Natural killer cell (primary cell): ENCODE data around the gene SEPTIN8. TPM values are rescaled to one million over a fixed set of nuclear protein-coding genes. Genes with fewer than 3 reads are reported as not detected.

Source experiments
- ATAC-seq, 3 donors: fragments of 150-1000 bp in 2 of 3; fragments of 200-7000 bp in 1 of 3; cut with Tn5 transposase; 1 replicate in 1 of 3; 2 replicates in 2 of 3; pipeline ENCODE4 v1.10.0; 2021; ENCODE audit warnings: mild to moderate bottlenecking in 2 of 3, moderate library complexity in 2 of 3
- DNase-seq, 2 donors: peaks; one replicate each; pipeline versions ENCODE4 v3.0.0 to v3.0.0-alpha.2; 2013 to 2021; ENCODE audit warnings: mixed read lengths in 1 of 2
- H3K27ac ChIP-seq: one replicate; pipeline ENCODE4 v1.5.1; 2013; ENCODE audit warnings: mild to moderate bottlenecking, low read length
- H3K27me3 ChIP-seq: one replicate; pipeline ENCODE4 v1.6.1; 2013; ENCODE audit warnings: low read length; ENCODE audit not compliant: control insufficient read depth, insufficient read depth
- H3K36me3 ChIP-seq: one replicate; pipeline ENCODE4 v1.6.1; 2013; ENCODE audit warnings: low read length; ENCODE audit not compliant: control insufficient read depth, insufficient read depth
- H3K4me1 ChIP-seq: one replicate; pipeline ENCODE4 v1.6.1; 2013; ENCODE audit warnings: low read length; ENCODE audit not compliant: control insufficient read depth, insufficient read depth
- H3K4me3 ChIP-seq: one replicate; pipeline ENCODE4 v1.5.1; 2013; ENCODE audit warnings: low read length
- H3K9me3 ChIP-seq: one replicate; pipeline ENCODE4 v1.6.1; 2013; ENCODE audit warnings: low read length; ENCODE audit not compliant: control insufficient read depth, insufficient read depth
- H3K27ac Mint-ChIP-seq, 2 donors: one replicate each; pipeline ENCODE4 v1.8.0; 2022; ENCODE audit warnings: mild to moderate bottlenecking in 2 of 2, mixed read lengths in 2 of 2, moderate library complexity in 1 of 2
- H3K27me3 Mint-ChIP-seq, 2 donors: one replicate each; pipeline ENCODE4 v1.8.0; 2022; ENCODE audit warnings: low read depth in 2 of 2, mixed read lengths in 2 of 2
- H3K36me3 Mint-ChIP-seq: one replicate; pipeline ENCODE4 v1.8.0; 2022; ENCODE audit warnings: mixed read lengths
- H3K4me1 Mint-ChIP-seq, 2 donors: one replicate each; pipeline ENCODE4 v1.8.0; 2022; ENCODE audit warnings: mixed read lengths in 2 of 2
- H3K4me3 Mint-ChIP-seq: one replicate; pipeline ENCODE4 v1.8.0; 2022; ENCODE audit warnings: mild to moderate bottlenecking, moderate library complexity, mixed read lengths
- H3K9me3 Mint-ChIP-seq, 2 donors: one replicate each; pipeline ENCODE4 v1.8.0; 2022; ENCODE audit warnings: mixed read lengths in 2 of 2
- WGBS: methylation state at CpG from one replicate; pipeline ENCODE4 v1.1.7; 2013; ENCODE audit warnings: missing lambda C conversion rate; ENCODE audit not compliant: insufficient coverage; 5-methylcytosine and 5-hydroxymethylcytosine counted together
- intact Hi-C: fragments of 100-400 bp; cut with micrococcal nuclease; formaldehyde crosslinking; loops from one replicate; pipeline ENCODE4 v1.14.2; 2022
- total RNA-seq, 4 donors: library from RNA; stranded (reverse); fragments of 120-200 nt in 1 of 4; gene quantifications; one replicate each; pipeline versions ENCODE4 v1.2.3 to v1.2.4, GENCODE V29; 2013 to 2022
- TF ChIP-seq, protein P1 (sequence below): fragments of 200-600 bp; IDR thresholded peaks from one replicate; pipeline ENCODE4 v1.8.0; 2022; ENCODE audit warnings: antibody characterized with exemption

SEPTIN8 gene
- total RNA-seq, 3 donors from 2014 or later (not counting 1 experiment from before 2014, with no cell fraction given), result 5.2 to 17.0 (median 9.4) TPM

DNA sequence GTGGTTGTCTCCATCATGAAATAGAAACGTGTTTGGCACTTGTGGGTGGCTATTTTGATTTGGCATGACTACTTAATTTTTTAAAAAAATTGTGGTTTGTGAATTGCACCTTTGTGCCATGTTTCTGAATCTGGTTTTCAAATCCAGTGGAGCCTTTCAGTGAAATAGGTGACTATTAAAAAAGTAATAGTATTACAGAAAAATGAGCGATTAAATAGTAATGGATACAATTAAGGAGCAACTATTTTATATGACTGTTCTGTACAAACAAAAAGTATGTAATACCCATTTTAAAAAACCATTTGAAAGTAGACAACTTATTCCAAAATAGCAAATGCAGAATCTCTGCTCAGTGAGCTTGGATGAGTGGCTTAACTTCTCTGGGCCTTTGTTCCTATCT lies 39.0 kb upstream of the SEPTIN8 start:
- peaks cover 45 to 68% of the 10 kb centered on the region in 2 donors for H3K27me3 Mint-ChIP-seq

DNA sequence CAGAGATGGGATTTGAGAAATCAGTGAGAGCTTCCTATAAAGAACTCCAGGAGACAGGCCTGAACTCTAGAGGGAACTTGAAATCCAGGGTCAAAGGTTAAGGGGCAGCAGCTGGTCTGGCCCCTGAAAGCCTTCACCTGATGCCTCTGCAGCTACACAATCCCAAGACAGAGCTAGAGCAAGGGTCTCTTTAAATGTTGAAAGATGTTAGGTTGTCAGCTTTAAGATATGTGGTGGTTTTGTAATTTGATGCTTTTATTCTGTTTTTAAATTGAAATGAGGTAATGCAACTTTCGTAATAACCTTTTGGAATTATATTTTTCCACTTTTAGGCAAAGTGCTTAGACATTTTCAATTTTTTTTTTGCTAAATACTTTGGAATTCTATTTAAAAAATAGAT lies 38.4 kb upstream of the SEPTIN8 start:
- peaks cover 15% of the 10 kb centered on the region for H3K4me1 ChIP-seq
- DNase-seq, result no peak
- H3K4me3 ChIP-seq, result no peak overlapping the region
- peaks cover 25% of the 10 kb centered on the region for H3K27me3 ChIP-seq
- H3K9me3 ChIP-seq, result no peaks in the 10 kb centered on the region
- Mint-ChIP-seq H3K36me3 (no peaks in the 10 kb centered on the region), H3K4me3 (no peak overlapping the region), H3K4me1 (peaks cover 16 to 18% of the 10 kb centered on the region in 2 donors), H3K9me3 (no peaks in the 10 kb centered on the region), H3K27me3 (peaks cover 50 to 73% of the 10 kb centered on the region in 2 donors), H3K27ac (no peak overlapping the region)
- WGBS, result no CpG with 5 or more reads among the region's 1 CpG
- H3K27ac ChIP-seq, result no peak overlapping the region
- no peaks in the 10 kb centered on the region for H3K36me3 ChIP-seq
- intact Hi-C loops, result no loop called here
- no peak for ATAC-seq
- TF ChIP-seq, protein P1, sequence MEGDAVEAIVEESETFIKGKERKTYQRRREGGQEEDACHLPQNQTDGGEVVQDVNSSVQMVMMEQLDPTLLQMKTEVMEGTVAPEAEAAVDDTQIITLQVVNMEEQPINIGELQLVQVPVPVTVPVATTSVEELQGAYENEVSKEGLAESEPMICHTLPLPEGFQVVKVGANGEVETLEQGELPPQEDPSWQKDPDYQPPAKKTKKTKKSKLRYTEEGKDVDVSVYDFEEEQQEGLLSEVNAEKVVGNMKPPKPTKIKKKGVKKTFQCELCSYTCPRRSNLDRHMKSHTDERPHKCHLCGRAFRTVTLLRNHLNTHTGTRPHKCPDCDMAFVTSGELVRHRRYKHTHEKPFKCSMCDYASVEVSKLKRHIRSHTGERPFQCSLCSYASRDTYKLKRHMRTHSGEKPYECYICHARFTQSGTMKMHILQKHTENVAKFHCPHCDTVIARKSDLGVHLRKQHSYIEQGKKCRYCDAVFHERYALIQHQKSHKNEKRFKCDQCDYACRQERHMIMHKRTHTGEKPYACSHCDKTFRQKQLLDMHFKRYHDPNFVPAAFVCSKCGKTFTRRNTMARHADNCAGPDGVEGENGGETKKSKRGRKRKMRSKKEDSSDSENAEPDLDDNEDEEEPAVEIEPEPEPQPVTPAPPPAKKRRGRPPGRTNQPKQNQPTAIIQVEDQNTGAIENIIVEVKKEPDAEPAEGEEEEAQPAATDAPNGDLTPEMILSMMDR, result no peak

More for the DNA sequence above, 39.0 kb upstream of the SEPTIN8 start:
- no peak overlapping the region for H3K27ac ChIP-seq
- 53% methylated on average over 1 of the region's 2 CpGs for WGBS
- H3K4me3 ChIP-seq, result no peak overlapping the region
- intact Hi-C loops, result no loop called here
- DNase-seq (no peak), ATAC-seq (no peak)
- no peaks in the 10 kb centered on the region for H3K36me3 Mint-ChIP-seq
- no peaks in the 10 kb centered on the region for H3K9me3 Mint-ChIP-seq
- TF ChIP-seq, protein P1, result no peak
- peaks cover 15% of the 10 kb centered on the region for H3K4me1 ChIP-seq
- H3K27ac Mint-ChIP-seq, result no peak overlapping the region
- H3K4me3 Mint-ChIP-seq, result no peak overlapping the region
- no peaks in the 10 kb centered on the region for H3K36me3 ChIP-seq
- H3K27me3 ChIP-seq, result peaks cover 29% of the 10 kb centered on the region
- peaks cover 16 to 18% of the 10 kb centered on the region in 2 donors for H3K4me1 Mint-ChIP-seq
- H3K9me3 ChIP-seq, result no peaks in the 10 kb centered on the region

DNA sequence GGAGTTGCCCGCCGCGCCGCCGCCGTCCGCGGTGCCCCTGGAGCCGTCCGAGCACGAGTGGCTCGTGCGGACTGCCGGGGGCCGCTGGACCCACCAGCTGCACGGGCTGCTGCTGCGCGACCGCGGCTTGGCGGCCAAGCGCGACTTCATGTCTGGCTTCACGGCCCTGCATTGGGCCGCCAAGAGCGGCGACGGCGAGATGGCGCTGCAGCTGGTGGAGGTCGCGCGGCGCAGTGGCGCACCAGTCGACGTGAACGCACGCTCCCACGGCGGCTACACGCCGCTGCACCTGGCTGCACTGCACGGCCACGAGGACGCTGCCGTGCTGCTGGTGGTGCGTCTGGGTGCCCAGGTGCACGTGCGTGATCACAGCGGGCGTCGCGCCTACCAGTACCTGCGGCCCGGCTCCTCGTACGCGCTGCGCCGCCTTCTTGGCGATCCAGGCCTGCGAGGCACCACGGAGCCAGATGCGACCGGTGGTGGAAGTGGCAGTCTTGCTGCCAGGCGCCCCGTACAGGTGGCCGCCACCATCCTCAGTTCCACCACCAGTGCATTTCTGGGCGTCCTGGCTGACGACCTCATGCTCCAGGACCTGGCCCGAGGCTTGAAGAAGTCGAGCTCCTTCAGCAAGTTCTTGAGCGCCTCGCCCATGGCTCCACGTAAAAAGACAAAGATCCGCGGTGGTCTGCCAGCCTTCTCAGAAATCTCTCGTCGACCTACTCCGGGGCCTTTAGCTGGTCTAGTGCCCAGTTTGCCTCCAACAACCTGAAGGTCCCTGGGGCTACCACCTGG lies 37.7 kb upstream of the SEPTIN8 start:
- ATAC-seq (no peak), DNase-seq (peak in 1 of 2 donors; percentile 7)
- no peak overlapping the region for H3K27ac ChIP-seq
- intact Hi-C loops, result no loop called here
- WGBS, result 71% methylated on average over 81 of the region's 81 CpGs
- no peaks in the 10 kb centered on the region for H3K36me3 ChIP-seq
- Mint-ChIP-seq H3K27ac (no peak overlapping the region), H3K4me1 (peaks cover 11 to 13% of the 10 kb centered on the region in 2 donors), H3K9me3 (no peaks in the 10 kb centered on the region), H3K36me3 (no peaks in the 10 kb centered on the region), H3K27me3 (peaks cover 54 to 74% of the 10 kb centered on the region in 2 donors), H3K4me3 (peak overlapping the region; percentile 37)
- no peaks in the 10 kb centered on the region for H3K9me3 ChIP-seq
- H3K27me3 ChIP-seq, result peaks cover 19% of the 10 kb centered on the region
- TF ChIP-seq, protein P1, result no peak
- H3K4me1 ChIP-seq, result peaks cover 7% of the 10 kb centered on the region
- H3K4me3 ChIP-seq, result no peak overlapping the region
